ENCODE results near the gene EXD3.

Gene EXD3

GRCh38 chr9:137404961-137405567 lies 17.9 kb downstream of the EXD3 start:
- H3K4me1 Mint-ChIP-seq: peaks cover 13% of the 10 kb centered on the region
- no peak overlapping the region for H3K27ac Mint-ChIP-seq
- H3K9me3 Mint-ChIP-seq: no peaks in the 10 kb centered on the region
- no peaks in the 10 kb centered on the region for H3K27me3 Mint-ChIP-seq
- peaks cover 6% of the 10 kb centered on the region for H3K36me3 Mint-ChIP-seq
- no peak overlapping the region for H3K4me3 Mint-ChIP-seq

GRCh38 chr9:137403269-137403668 lies 19.7 kb downstream of the EXD3 start:
- H3K9me3 Mint-ChIP-seq: no peaks in the 10 kb centered on the region
- no peaks in the 10 kb centered on the region for H3K27me3 Mint-ChIP-seq
- no peak overlapping the region for H3K27ac Mint-ChIP-seq
- H3K4me1 Mint-ChIP-seq: peaks cover 20% of the 10 kb centered on the region
- no peak overlapping the region for H3K4me3 Mint-ChIP-seq
- H3K36me3 Mint-ChIP-seq: peaks cover 9% of the 10 kb centered on the region

- peaks cover 9% of the 10 kb centered on the region for H3K36me3 Mint-ChIP-seq
- no peak overlapping the region for H3K27ac Mint-ChIP-seq
- no peak overlapping the region for H3K4me3 Mint-ChIP-seq
- no peaks in the 10 kb centered on the region for H3K9me3 Mint-ChIP-seq
- no peaks in the 10 kb centered on the region for H3K27me3 Mint-ChIP-seq
- peaks cover 25% of the 10 kb centered on the region for H3K4me1 Mint-ChIP-seq
Measured at GRCh38 chr9:137402746-137403145, 20.2 kb downstream of the EXD3 start.

GRCh38 chr9:137398561-137399468 lies 24.1 kb downstream of the EXD3 start:
- H3K27ac Mint-ChIP-seq: no peak overlapping the region
- H3K27me3 Mint-ChIP-seq: no peaks in the 10 kb centered on the region
- H3K4me1 Mint-ChIP-seq: peaks cover 25% of the 10 kb centered on the region
- H3K4me3 Mint-ChIP-seq: no peak overlapping the region
- peaks cover 12% of the 10 kb centered on the region for H3K36me3 Mint-ChIP-seq
- H3K9me3 Mint-ChIP-seq: no peaks in the 10 kb centered on the region

GRCh38 chr9:137397675-137398423 lies 25.1 kb downstream of the EXD3 start:
- Mint-ChIP-seq H3K27ac (peak overlapping the region; percentile 84), H3K4me1 (peaks cover 25% of the 10 kb centered on the region), H3K4me3 (peak overlapping the region; percentile 51), H3K9me3 (no peaks in the 10 kb centered on the region), H3K27me3 (no peaks in the 10 kb centered on the region), H3K36me3 (peaks cover 11% of the 10 kb centered on the region)

GRCh38 chr9:137396634-137397367 lies 26.2 kb downstream of the EXD3 start:
- Mint-ChIP-seq H3K27ac (no peak overlapping the region), H3K36me3 (peaks cover 6% of the 10 kb centered on the region), H3K4me3 (no peak overlapping the region), H3K4me1 (peaks cover 19% of the 10 kb centered on the region), H3K27me3 (no peaks in the 10 kb centered on the region), H3K9me3 (no peaks in the 10 kb centered on the region)

- H3K4me3 Mint-ChIP-seq: no peak overlapping the region
- peaks cover 6% of the 10 kb centered on the region for H3K36me3 Mint-ChIP-seq
- no peaks in the 10 kb centered on the region for H3K9me3 Mint-ChIP-seq
- no peaks in the 10 kb centered on the region for H3K27me3 Mint-ChIP-seq
- no peak overlapping the region for H3K27ac Mint-ChIP-seq
- H3K4me1 Mint-ChIP-seq: peaks cover 19% of the 10 kb centered on the region
Measured at GRCh38 chr9:137396227-137396626, 26.7 kb downstream of the EXD3 start.

GRCh38 chr9:137395666-137396010 lies 27.3 kb downstream of the EXD3 start:
- Mint-ChIP-seq H3K9me3 (no peaks in the 10 kb centered on the region), H3K27me3 (no peaks in the 10 kb centered on the region), H3K27ac (no peak overlapping the region), H3K4me3 (no peak overlapping the region), H3K4me1 (peaks cover 19% of the 10 kb centered on the region), H3K36me3 (peaks cover 6% of the 10 kb centered on the region)

GRCh38 chr9:137394866-137395665 lies 27.9 kb downstream of the EXD3 start:
- Mint-ChIP-seq H3K4me1 (peaks cover 19% of the 10 kb centered on the region), H3K9me3 (no peaks in the 10 kb centered on the region), H3K27ac (no peak overlapping the region), H3K4me3 (no peak overlapping the region), H3K27me3 (no peaks in the 10 kb centered on the region), H3K36me3 (peaks cover 6% of the 10 kb centered on the region)

GRCh38 chr9:137393176-137394150 lies 29.5 kb downstream of the EXD3 start:
- Mint-ChIP-seq H3K4me3 (no peak overlapping the region), H3K9me3 (no peaks in the 10 kb centered on the region), H3K4me1 (peaks cover 13% of the 10 kb centered on the region), H3K27ac (no peak overlapping the region), H3K27me3 (no peaks in the 10 kb centered on the region), H3K36me3 (peaks cover 3% of the 10 kb centered on the region)

- H3K9me3 Mint-ChIP-seq: no peaks in the 10 kb centered on the region
- peaks cover 3% of the 10 kb centered on the region for H3K36me3 Mint-ChIP-seq
- H3K27me3 Mint-ChIP-seq: no peaks in the 10 kb centered on the region
- peaks cover 8% of the 10 kb centered on the region for H3K4me1 Mint-ChIP-seq
- no peak overlapping the region for H3K27ac Mint-ChIP-seq
- H3K4me3 Mint-ChIP-seq: no peak overlapping the region
Measured at GRCh38 chr9:137392232-137393007, 30.5 kb downstream of the EXD3 start.

GRCh38 chr9:137391411-137391754 lies 31.6 kb downstream of the EXD3 start:
- no peaks in the 10 kb centered on the region for H3K27me3 Mint-ChIP-seq
- no peak overlapping the region for H3K27ac Mint-ChIP-seq
- H3K4me3 Mint-ChIP-seq: no peak overlapping the region
- H3K4me1 Mint-ChIP-seq: peaks cover 10% of the 10 kb centered on the region
- H3K36me3 Mint-ChIP-seq: no peaks in the 10 kb centered on the region
- no peaks in the 10 kb centered on the region for H3K9me3 Mint-ChIP-seq

Data from activated naive CD4-positive, alpha-beta T cell treated with anti-CD3 and anti-CD28 coated beads, Interleukin-2, amount 50 U/mL, for 24 hours (primary cell).